ENCODE data around the gene KCTD17.

KCTD17 gene

GRCh38 chr22:37030560-37031281, 20.8 kb upstream of the KCTD17 start:
- no peak for DNase-seq (ENCODE audit: low spot score)
- no peak for TF ChIP-seq CTCF (IDR thresholded peaks at IDR 0.05; ENCODE audit: extremely low read depth, insufficient read depth, missing control alignments)
- in situ Hi-C loops (cut with MboI; ENCODE audit: low pct_unique_long_range_greater_than_20kb, low sequenced_read_pairs, unreplicated experiment), result no loop called here

DNA sequence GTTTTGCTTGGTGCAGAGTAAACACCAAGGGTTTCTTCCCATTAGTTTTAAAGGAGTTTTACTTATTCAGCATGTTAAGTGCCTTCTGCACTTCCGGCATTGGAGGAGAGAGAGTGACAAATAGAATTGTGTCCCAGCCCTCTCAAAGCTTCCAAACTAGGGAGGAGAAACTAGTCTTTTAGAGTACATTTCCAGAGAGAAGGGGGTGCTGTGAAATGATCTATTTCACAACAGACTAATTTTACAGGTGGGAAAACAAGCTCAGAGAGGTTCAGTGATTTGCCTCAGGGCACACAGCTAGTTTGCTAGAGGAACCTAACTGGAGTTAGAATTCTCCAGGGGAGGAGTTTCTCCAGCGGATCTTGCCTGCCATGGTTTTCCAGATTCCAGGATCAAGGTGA, 19.4 kb upstream of the KCTD17 start:
- TF ChIP-seq CTCF (IDR thresholded peaks at IDR 0.05; ENCODE audit: extremely low read depth, insufficient read depth, missing control alignments), result no peak
- no peak for DNase-seq (ENCODE audit: low spot score)
- in situ Hi-C loops (cut with MboI; ENCODE audit: low pct_unique_long_range_greater_than_20kb, low sequenced_read_pairs, unreplicated experiment), result no loop called here

GRCh38 chr22:37032535-37033460, 18.7 kb upstream of the KCTD17 start:
- in situ Hi-C loops (cut with MboI; ENCODE audit: low pct_unique_long_range_greater_than_20kb, low sequenced_read_pairs, unreplicated experiment), result no loop called here
- no peak for DNase-seq (ENCODE audit: low spot score)
- no peak for TF ChIP-seq CTCF (IDR thresholded peaks at IDR 0.05; ENCODE audit: extremely low read depth, insufficient read depth, missing control alignments)

DNA sequence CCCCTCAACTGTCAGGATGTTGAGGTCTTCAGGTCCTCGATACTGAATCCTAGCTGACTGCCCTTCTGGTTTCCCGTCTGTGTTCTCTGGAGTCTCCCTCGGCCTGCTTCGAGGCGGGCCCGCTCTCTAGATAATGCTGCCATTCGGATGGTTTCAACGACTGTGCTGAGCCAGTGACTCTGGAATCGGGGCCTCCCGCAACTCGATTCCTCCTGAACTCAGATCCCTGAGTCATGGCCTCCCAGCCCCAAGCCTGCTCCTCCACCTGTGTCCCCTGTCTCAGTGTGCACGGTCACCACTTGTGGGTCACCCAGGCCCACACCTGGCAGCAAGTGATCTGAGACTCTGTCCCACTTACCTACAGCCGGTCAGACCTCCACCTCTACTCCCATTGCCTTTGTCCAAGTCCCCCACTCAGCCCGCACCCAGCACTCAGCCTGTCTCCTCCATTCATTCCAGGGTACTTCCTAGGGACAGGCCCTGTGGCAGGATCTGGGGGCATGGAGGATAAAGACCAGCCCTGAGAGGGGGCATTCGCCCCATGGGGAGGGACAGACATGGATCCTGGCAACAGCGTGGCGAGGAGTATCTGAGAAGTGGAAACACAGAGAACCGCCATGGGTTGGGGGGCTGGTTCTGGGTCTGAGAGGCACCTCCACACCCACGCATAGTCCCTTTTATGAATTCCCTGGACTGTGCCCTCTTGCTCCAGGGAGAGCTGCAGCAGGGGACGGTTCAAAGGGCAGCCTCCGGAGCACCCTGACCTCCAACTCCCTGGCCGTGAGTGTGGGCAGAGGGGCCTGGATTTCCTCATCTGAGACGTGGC, 17.7 kb upstream of the KCTD17 start:
- DNase-seq (ENCODE audit: low spot score), result no peak
- no peak for TF ChIP-seq CTCF (IDR thresholded peaks at IDR 0.05; ENCODE audit: extremely low read depth, insufficient read depth, missing control alignments)
- in situ Hi-C loops (cut with MboI; ENCODE audit: low pct_unique_long_range_greater_than_20kb, low sequenced_read_pairs, unreplicated experiment), result no loop called here

- in situ Hi-C loops (cut with MboI; ENCODE audit: low pct_unique_long_range_greater_than_20kb, low sequenced_read_pairs, unreplicated experiment), result no loop called here
- DNase-seq (ENCODE audit: low spot score), result no peak
- TF ChIP-seq CTCF (IDR thresholded peaks at IDR 0.05; ENCODE audit: extremely low read depth, insufficient read depth, missing control alignments), result no peak
Measured at GRCh38 chr22:37036655-37037377, 14.7 kb upstream of the KCTD17 start.

- no peak for TF ChIP-seq CTCF (IDR thresholded peaks at IDR 0.05; ENCODE audit: extremely low read depth, insufficient read depth, missing control alignments)
- in situ Hi-C loops (cut with MboI; ENCODE audit: low pct_unique_long_range_greater_than_20kb, low sequenced_read_pairs, unreplicated experiment), result no loop called here
- no peak for DNase-seq (ENCODE audit: low spot score)
Measured at GRCh38 chr22:37037669-37038068, 13.9 kb upstream of the KCTD17 start.
